H1 (cell line): ENCODE data around the gene RPUSD1. TPM values are rescaled to one million over a fixed set of nuclear protein-coding genes. Genes with fewer than 3 reads are reported as not detected.

Experiments used
- CTCF ChIA-PET: fragments of 300-600 bp; sonication (Branson Sonifier 250); formaldehyde crosslinking; loops from one replicate; lab custom pipeline; 2021; ENCODE audit not compliant: partially characterized antibody; lab: Charles Lee
- POLR2A ChIA-PET: fragments of 300-600 bp; sonication (Branson Sonifier 250); formaldehyde crosslinking; loops from one replicate; lab custom pipeline; 2021; ENCODE audit warnings: inconsistent platforms; ENCODE audit not compliant: partially characterized antibody; lab: Charles Lee
- DNase-seq, 2 experiments: peaks; one replicate each; pipeline versions ENCODE4 v3.0.0 to v3.0.0-alpha.2; 2010 to 2022; ENCODE audit warnings: low spot score in 2 of 2, low read depth in 1 of 2, mixed read lengths in 1 of 2
- FAIRE-seq: peaks from 2 replicates; lab custom pipeline; 2011; peaks lifted over from hg19 to GRCh38; lab: Jason Lieb, UNC
- H2AFZ ChIP-seq: 2 replicates; pipeline ENCODE4 v1.8.1; 2012; ENCODE audit warnings: low read length, inconsistent platforms
- H2AK5ac ChIP-seq: 2 replicates; pipeline ENCODE4 v1.6.1; 2013; ENCODE audit warnings: low read depth, low read length
- H2BK120ac ChIP-seq: replicated peaks from 2 replicates; pipeline ENCODE3; 2013; ENCODE audit warnings: low read depth, low read length, inconsistent platforms
- H2BK12ac ChIP-seq: 2 replicates; pipeline ENCODE4 v1.6.1; 2013; ENCODE audit warnings: low read depth, low read length
- H2BK15ac ChIP-seq: 2 replicates; pipeline ENCODE4 v1.6.1; 2013; ENCODE audit warnings: low read length
- H2BK20ac ChIP-seq: 2 replicates; pipeline ENCODE4 v1.6.1; 2013; ENCODE audit warnings: low read length
- H2BK5ac ChIP-seq: 2 replicates; pipeline ENCODE4 v1.6.1; 2013; ENCODE audit warnings: low read depth, low read length
- H3K14ac ChIP-seq: 2 replicates; pipeline ENCODE4 v1.6.1; 2013; ENCODE audit warnings: inconsistent platforms; ENCODE audit not compliant: insufficient read length
- H3K18ac ChIP-seq: 2 replicates; pipeline ENCODE4 v1.6.1; 2013; ENCODE audit warnings: low read length; ENCODE audit errors: extremely low read depth
- H3K23ac ChIP-seq: 2 replicates; pipeline ENCODE4 v1.6.1; 2013; ENCODE audit warnings: inconsistent platforms; ENCODE audit not compliant: insufficient read length
- H3K23me2 ChIP-seq: 2 replicates; pipeline ENCODE4 v1.6.1; 2013; ENCODE audit warnings: low read depth, low read length
- H3K27ac ChIP-seq: 2 replicates; pipeline ENCODE4 v1.6.1; 2011; ENCODE audit warnings: low read depth, low read length, inconsistent platforms
- H3K27me3 ChIP-seq, 4 experiments: replicated peaks in 1 of 4; 1 replicate in 1 of 4; 2 replicates in 3 of 4; pipeline versions ENCODE4 v1.6.1 to v1.8.1; 2011 to 2013; ENCODE audit warnings: low read length in 3 of 4, mild to moderate bottlenecking in 3 of 4, inconsistent platforms in 2 of 4, mixed read lengths in 2 of 4, moderate library complexity in 1 of 4; ENCODE audit not compliant: control insufficient read depth in 3 of 4, insufficient read depth in 3 of 4; ENCODE audit errors: extremely low read depth in 1 of 4
- H3K36me3 ChIP-seq, 4 experiments: 2 replicates each; pipeline versions ENCODE4 v1.6.1 to v1.8.1; 2011 to 2013; ENCODE audit warnings: mild to moderate bottlenecking in 4 of 4, low read length in 3 of 4, moderate library complexity in 2 of 4, control low read depth in 1 of 4, inconsistent platforms in 1 of 4; ENCODE audit not compliant: insufficient read depth in 4 of 4, control insufficient read depth in 2 of 4
- H3K4ac ChIP-seq: replicated peaks from 2 replicates; pipeline ENCODE3; 2013; ENCODE audit warnings: low read length, low read depth, mixed read lengths, inconsistent platforms; ENCODE audit not compliant: insufficient read length
- H3K4me1 ChIP-seq, 4 experiments: replicated peaks in 1 of 4; 1 replicate in 1 of 4; 2 replicates in 3 of 4; pipeline versions ENCODE4 v1.6.1 to v1.8.1; 2011 to 2013; ENCODE audit warnings: low read length in 3 of 4, inconsistent platforms in 2 of 4, mixed read lengths in 1 of 4; ENCODE audit not compliant: insufficient read depth in 4 of 4, control insufficient read depth in 3 of 4
- H3K4me2 ChIP-seq, 2 experiments: 2 replicates each; pipeline versions ENCODE4 v1.6.1 to v1.8.1; 2011 to 2013; ENCODE audit warnings: low read depth in 2 of 2, low read length in 2 of 2, control low read depth in 1 of 2, inconsistent platforms in 1 of 2, mild to moderate bottlenecking in 1 of 2; ENCODE audit not compliant: insufficient read depth in 1 of 2
- H3K4me3 ChIP-seq, 4 experiments: fragments of 200-600, 300-600 bp in 1 of 4; sonication (generic), shearing (Covaris generic), sonication (Bioruptor Twin) in 1 of 4; 2 replicates each; pipeline versions ENCODE4 v1.5.1 to v1.8.1; 2011 to 2016; ENCODE audit warnings: low read length in 4 of 4, low read depth in 3 of 4, control low read depth in 2 of 4, inconsistent platforms in 2 of 4, mild to moderate bottlenecking in 2 of 4, mixed read lengths in 1 of 4, moderate library complexity in 1 of 4; ENCODE audit not compliant: insufficient read depth in 2 of 4; ENCODE audit errors: extremely low read depth in 1 of 4
- H3K56ac ChIP-seq: replicated peaks from 2 replicates; pipeline ENCODE3; 2013; ENCODE audit warnings: low read depth, mild to moderate bottlenecking, mixed read lengths, low read length, inconsistent platforms; ENCODE audit not compliant: insufficient read length
- H3K79me1 ChIP-seq: 2 replicates; pipeline ENCODE4 v1.6.1; 2013; ENCODE audit warnings: low read depth, low read length, control low read depth
- H3K79me2 ChIP-seq, 2 experiments: 2 replicates each; pipeline versions ENCODE4 v1.6.1 to v1.8.1; 2012 to 2013; ENCODE audit warnings: low read length in 2 of 2, mild to moderate bottlenecking in 2 of 2, inconsistent platforms in 1 of 2; ENCODE audit not compliant: insufficient read depth in 2 of 2, control insufficient read depth in 1 of 2
- H3K9ac ChIP-seq, 4 experiments: replicated peaks in 1 of 4; 1 replicate in 1 of 4; 2 replicates in 3 of 4; pipeline versions ENCODE4 v1.6.1 to v1.8.1; 2011 to 2013; ENCODE audit warnings: low read depth in 3 of 4, low read length in 3 of 4, control low read depth in 2 of 4, mild to moderate bottlenecking in 2 of 4, moderate library complexity in 2 of 4, inconsistent platforms in 1 of 4; ENCODE audit errors: extremely low read depth in 1 of 4
- H3K9me3 ChIP-seq, 2 experiments: 2 replicates each; pipeline versions ENCODE4 v1.6.1 to v1.8.1; 2012 to 2013; ENCODE audit warnings: mild to moderate bottlenecking in 2 of 2, moderate library complexity in 2 of 2, control low read depth in 1 of 2, inconsistent platforms in 1 of 2, low read depth in 1 of 2, low read length in 1 of 2, mixed read lengths in 1 of 2; ENCODE audit not compliant: insufficient read depth in 2 of 2
- H4K20me1 ChIP-seq, 2 experiments: replicated peaks in 1 of 2; 2 replicates each; pipeline versions ENCODE3 to v1.8.1; 2011 to 2013; ENCODE audit warnings: inconsistent platforms in 2 of 2, low read length in 2 of 2, mild to moderate bottlenecking in 1 of 2; ENCODE audit not compliant: insufficient read depth in 2 of 2, control insufficient read depth in 1 of 2
- H4K5ac ChIP-seq: 2 replicates; pipeline ENCODE4 v1.6.1; 2013; ENCODE audit warnings: low read length, low read depth, mixed read lengths, inconsistent platforms; ENCODE audit not compliant: insufficient read length
- H4K8ac ChIP-seq: 2 replicates; pipeline ENCODE4 v1.8.0; 2013; ENCODE audit warnings: mild to moderate bottlenecking, moderate library complexity, low read length, inconsistent platforms; ENCODE audit not compliant: insufficient read depth; ENCODE audit errors: extremely low read depth
- H4K91ac ChIP-seq: replicated peaks from 2 replicates; pipeline ENCODE3; 2013; ENCODE audit warnings: low read length, mixed read lengths, inconsistent platforms; ENCODE audit not compliant: insufficient read length
- NRF1 ChIP-seq: IDR thresholded peaks from 2 replicates; pipeline ENCODE4 v1.6.1; 2011; ENCODE audit warnings: mild to moderate bottlenecking, low read depth, low read length, improper control_type of control experiment
- WGBS, 2 experiments: shearing (Covaris generic) in 1 of 2; methylation state at CpG; one replicate each; pipeline versions ENCODE4 v1.1.6 to v1.1.7; 2013 to 2015; ENCODE audit warnings: low lambda C conversion rate in 2 of 2, mixed read lengths in 2 of 2, inconsistent platforms in 1 of 2, low coverage in 1 of 2, missing lambda C conversion rate in 1 of 2; ENCODE audit not compliant: insufficient replicate concordance in 2 of 2, insufficient coverage in 1 of 2, insufficient read length in 1 of 2; ENCODE audit errors: extremely low coverage in 1 of 2, missing lambda C conversion rate in 1 of 2; 5-methylcytosine and 5-hydroxymethylcytosine counted together
- polyA plus RNA-seq, 7 experiments: library from polyadenylated mRNA; depleted of rRNA in 3 of 7; stranded (reverse) in 5 of 7; unstranded in 2 of 7; fragments of >200 nt in 5 of 7; fragments of 200-250 nt in 2 of 7; gene quantifications; 1 replicate in 5 of 7; 2 replicates in 1 of 7; 4 replicates in 1 of 7; pipeline versions ENCODE4 v1.2.1 to v1.2.3, GENCODE V29; 2011 to 2013; ENCODE audit warnings: missing spikeins in 2 of 7, mixed read lengths in 2 of 7
- total RNA-seq: library from RNA; stranded (reverse); fragmentation: NEBNext Ultra II Directional; extraction: Animal tissue kit (Norgen Biotek cat#: 25700); gene quantifications from 2 replicates; pipeline ENCODE4 v1.2.1, GENCODE V29; 2021

The RPUSD1 gene
- total and polyA plus RNA-seq, 2 of the 8 experiments (the other 6 are each of a cell fraction or from before 2014, with no cell fraction given): 32.2 to 61.8 TPM

GRCh38 chr16:750485-750884 lies 37.7 kb downstream of the RPUSD1 start:
- no peaks in the 10 kb centered on the region for H3K79me1 ChIP-seq
- no peak overlapping the region for H3K9ac ChIP-seq
- no peaks in the 10 kb centered on the region for H3K23me2 ChIP-seq
- 89% methylated on average over 9 of the region's 9 CpGs; no CpG with 5 or more reads in 1 of the 2 experiments for WGBS, 2 experiments
- H3K23ac ChIP-seq: no peak overlapping the region
- H3K27ac ChIP-seq: no peak overlapping the region
- H3K27me3 ChIP-seq: no peaks in the 10 kb centered on the region
- no peak overlapping the region for H3K4ac ChIP-seq
- DNase-seq (no peak), FAIRE-seq (no peak)
- H3K56ac ChIP-seq: no peak overlapping the region
- ChIA-PET POLR2A (interaction anchor here (0.9 to 2.0 kb wide), 7 partner anchors 10 to 38 kb away, joined by 3 to 7 read pairs (median 3); partner anchors contain the start of genes CHTF18, CIAO3, MSLN and RPUSD1), CTCF (interaction anchor here (0.6 to 35.8 kb wide), 9 partner anchors 10 to 578 kb away, joined by 3 to 977 read pairs (median 5); partner anchors contain the start of genes ANTKMT, CCDC78, CHTF18 and CIAO3)
- H4K91ac ChIP-seq: no peak overlapping the region
- H4K20me1 ChIP-seq: no peaks in the 10 kb centered on the region
- no peak overlapping the region for H2AK5ac ChIP-seq
- no peak overlapping the region for H2BK15ac ChIP-seq
- no peak overlapping the region for H2AFZ ChIP-seq
- no peak overlapping the region for H2BK5ac ChIP-seq
- no peak overlapping the region for H3K4me3 ChIP-seq
- H3K14ac ChIP-seq: no peak overlapping the region
- H2BK120ac ChIP-seq: no peak overlapping the region
- H3K18ac ChIP-seq: no peak overlapping the region
- no peaks in the 10 kb centered on the region for H3K36me3 ChIP-seq
- no peak overlapping the region for H3K4me2 ChIP-seq
- H2BK20ac ChIP-seq: no peak overlapping the region
- no peak overlapping the region for H4K8ac ChIP-seq
- H4K5ac ChIP-seq: no peak overlapping the region
- peaks cover 3 to 12% (median 5%) of the 10 kb centered on the region in 4 experiments; a peak in 5 of 7 replicates for H3K4me1 ChIP-seq
- no peaks in the 10 kb centered on the region for H3K9me3 ChIP-seq
- no peaks in the 10 kb centered on the region for H3K79me2 ChIP-seq
- no peak for TF ChIP-seq NRF1
- H2BK12ac ChIP-seq: no peak overlapping the region
